T-helper 2 cell treated with Interferon-gamma antibody and Interleukin-4, amounts not matched to agents 5 μg/mL and 100 μg/mL, for 36 hours (primary cell): ENCODE results near the gene SDK2.

ENCODE experiments used
- DNase-seq: peaks from one replicate; pipeline ENCODE4 v3.0.0; 2021; ENCODE audit warnings: low spot score
- H3K27ac Mint-ChIP-seq: one replicate; pipeline ENCODE4 v1.8.0; 2021; ENCODE audit warnings: mild to moderate bottlenecking, mixed read lengths
- H3K27me3 Mint-ChIP-seq: one replicate; pipeline ENCODE4 v1.8.0; 2021; ENCODE audit warnings: low read depth, mixed read lengths
- H3K36me3 Mint-ChIP-seq: one replicate; pipeline ENCODE4 v1.8.0; 2021; ENCODE audit warnings: low read depth, mixed read lengths
- H3K4me1 Mint-ChIP-seq: one replicate; pipeline ENCODE4 v1.8.0; 2021; ENCODE audit warnings: low read depth, mixed read lengths
- H3K4me3 Mint-ChIP-seq: one replicate; pipeline ENCODE4 v1.8.0; 2022; ENCODE audit warnings: mild to moderate bottlenecking, moderate library complexity, mixed read lengths
- H3K9me3 Mint-ChIP-seq: one replicate; pipeline ENCODE4 v1.8.0; 2021; ENCODE audit warnings: mixed read lengths

SDK2 gene

GRCh38 chr17:73519011-73519410 lies 125.2 kb downstream of the SDK2 start:
- Mint-ChIP-seq H3K27ac (no peak overlapping the region), H3K27me3 (no peaks in the 10 kb centered on the region), H3K4me1 (no peaks in the 10 kb centered on the region), H3K4me3 (no peak overlapping the region), H3K36me3 (no peaks in the 10 kb centered on the region), H3K9me3 (no peaks in the 10 kb centered on the region)
- DNase-seq = no peak

- no peak for DNase-seq
- no peak overlapping the region for H3K4me3 Mint-ChIP-seq
- H3K4me1 Mint-ChIP-seq = no peaks in the 10 kb centered on the region
- H3K9me3 Mint-ChIP-seq = no peaks in the 10 kb centered on the region
- H3K36me3 Mint-ChIP-seq = no peaks in the 10 kb centered on the region
- no peak overlapping the region for H3K27ac Mint-ChIP-seq
- peaks cover 3% of the 10 kb centered on the region for H3K27me3 Mint-ChIP-seq
Observed at GRCh38 chr17:73516431-73516830, 127.8 kb downstream of the SDK2 start.

- no peak for DNase-seq
- Mint-ChIP-seq H3K4me1 (no peaks in the 10 kb centered on the region), H3K36me3 (no peaks in the 10 kb centered on the region), H3K27me3 (peaks cover 3% of the 10 kb centered on the region), H3K27ac (no peak overlapping the region), H3K9me3 (no peaks in the 10 kb centered on the region), H3K4me3 (no peak overlapping the region)
Observed at GRCh38 chr17:73514146-73514863, 129.9 kb downstream of the SDK2 start.

- Mint-ChIP-seq H3K27me3 (peaks cover 3% of the 10 kb centered on the region), H3K27ac (no peak overlapping the region), H3K36me3 (no peaks in the 10 kb centered on the region), H3K4me1 (no peaks in the 10 kb centered on the region), H3K4me3 (no peak overlapping the region), H3K9me3 (no peaks in the 10 kb centered on the region)
- no peak for DNase-seq
Observed at GRCh38 chr17:73513426-73513825, 130.8 kb downstream of the SDK2 start.

- H3K4me1 Mint-ChIP-seq = no peaks in the 10 kb centered on the region
- no peaks in the 10 kb centered on the region for H3K36me3 Mint-ChIP-seq
- H3K4me3 Mint-ChIP-seq = no peak overlapping the region
- H3K9me3 Mint-ChIP-seq = no peaks in the 10 kb centered on the region
- DNase-seq = no peak
- H3K27me3 Mint-ChIP-seq = peaks cover 3% of the 10 kb centered on the region
- no peak overlapping the region for H3K27ac Mint-ChIP-seq
Observed at GRCh38 chr17:73511719-73512115, 132.5 kb downstream of the SDK2 start.

- H3K27ac Mint-ChIP-seq = no peak overlapping the region
- H3K27me3 Mint-ChIP-seq = peaks cover 3% of the 10 kb centered on the region
- no peaks in the 10 kb centered on the region for H3K36me3 Mint-ChIP-seq
- DNase-seq = no peak
- H3K4me3 Mint-ChIP-seq = no peak overlapping the region
- no peaks in the 10 kb centered on the region for H3K4me1 Mint-ChIP-seq
- no peaks in the 10 kb centered on the region for H3K9me3 Mint-ChIP-seq
Observed at GRCh38 chr17:73510981-73511718, 133.1 kb downstream of the SDK2 start.

GRCh38 chr17:73508931-73509605 lies 135.2 kb downstream of the SDK2 start:
- H3K36me3 Mint-ChIP-seq = no peaks in the 10 kb centered on the region
- H3K27me3 Mint-ChIP-seq = peaks cover 3% of the 10 kb centered on the region
- H3K4me3 Mint-ChIP-seq = no peak overlapping the region
- DNase-seq = no peak
- H3K4me1 Mint-ChIP-seq = no peaks in the 10 kb centered on the region
- H3K9me3 Mint-ChIP-seq = no peaks in the 10 kb centered on the region
- no peak overlapping the region for H3K27ac Mint-ChIP-seq

GRCh38 chr17:73508057-73508930 lies 136.0 kb downstream of the SDK2 start:
- H3K4me3 Mint-ChIP-seq = no peak overlapping the region
- peaks cover 3% of the 10 kb centered on the region for H3K27me3 Mint-ChIP-seq
- no peaks in the 10 kb centered on the region for H3K9me3 Mint-ChIP-seq
- H3K36me3 Mint-ChIP-seq = no peaks in the 10 kb centered on the region
- no peaks in the 10 kb centered on the region for H3K4me1 Mint-ChIP-seq
- no peak overlapping the region for H3K27ac Mint-ChIP-seq
- DNase-seq = no peak

GRCh38 chr17:73506470-73507435 lies 137.5 kb downstream of the SDK2 start:
- Mint-ChIP-seq H3K9me3 (no peaks in the 10 kb centered on the region), H3K27me3 (no peaks in the 10 kb centered on the region), H3K4me1 (no peaks in the 10 kb centered on the region), H3K4me3 (no peak overlapping the region), H3K27ac (no peak overlapping the region), H3K36me3 (no peaks in the 10 kb centered on the region)
- no peak for DNase-seq

- H3K9me3 Mint-ChIP-seq = no peaks in the 10 kb centered on the region
- H3K27ac Mint-ChIP-seq = no peak overlapping the region
- no peaks in the 10 kb centered on the region for H3K36me3 Mint-ChIP-seq
- H3K4me3 Mint-ChIP-seq = no peak overlapping the region
- DNase-seq = no peak
- H3K27me3 Mint-ChIP-seq = no peaks in the 10 kb centered on the region
- H3K4me1 Mint-ChIP-seq = no peaks in the 10 kb centered on the region
Observed at GRCh38 chr17:73503560-73503959, 140.7 kb downstream of the SDK2 start.

GRCh38 chr17:73500414-73500999 lies 143.7 kb downstream of the SDK2 start:
- H3K4me3 Mint-ChIP-seq = no peak overlapping the region

GRCh38 chr17:73498886-73499554 lies 145.2 kb downstream of the SDK2 start:
- Mint-ChIP-seq H3K27me3 (no peaks in the 10 kb centered on the region), H3K27ac (no peak overlapping the region), H3K4me3 (no peak overlapping the region), H3K36me3 (no peaks in the 10 kb centered on the region), H3K4me1 (no peaks in the 10 kb centered on the region), H3K9me3 (no peaks in the 10 kb centered on the region)
- DNase-seq = no peak

More at GRCh38 chr17:73500414-73500999, 143.7 kb downstream of the SDK2 start:
- H3K4me1 Mint-ChIP-seq = no peaks in the 10 kb centered on the region
- H3K36me3 Mint-ChIP-seq = no peaks in the 10 kb centered on the region
- H3K27me3 Mint-ChIP-seq = no peaks in the 10 kb centered on the region
- H3K9me3 Mint-ChIP-seq = no peaks in the 10 kb centered on the region
- DNase-seq = no peak
- H3K27ac Mint-ChIP-seq = no peak overlapping the region
